D721Med (cell line): ENCODE results near the gene RBM22.

ENCODE experiments used
- DNase-seq: peaks from one replicate; pipeline ENCODE4 v3.0.0; 2011; ENCODE audit warnings: low spot score; ENCODE audit not compliant: insufficient read length
- FAIRE-seq: peaks from 2 replicates; lab custom pipeline; 2011; peaks lifted over from hg19 to GRCh38; lab: Jason Lieb, UNC
- CTCF ChIP-seq: IDR thresholded peaks from 2 replicates; pipeline ENCODE4 v1.5.1; 2012; ENCODE audit warnings: mild to moderate bottlenecking, control low read depth; ENCODE audit not compliant: insufficient read depth; ENCODE audit errors: missing control alignments

RBM22 gene

GRCh38 chr5:150651382-150651781 is 49.5 kb downstream of the RBM22 start:
- TF ChIP-seq CTCF: no peak
- DNase-seq (no peak), FAIRE-seq (no peak)

- no peak for FAIRE-seq
- no peak for TF ChIP-seq CTCF
Measured at GRCh38 chr5:150650021-150651006, 50.5 kb downstream of the RBM22 start.

GRCh38 chr5:150649108-150650020 is 51.5 kb downstream of the RBM22 start:
- FAIRE-seq: no peak
- DNase-seq: no peak
- TF ChIP-seq CTCF: no peak

More at GRCh38 chr5:150650021-150651006, 50.5 kb downstream of the RBM22 start:
- DNase-seq: no peak

GRCh38 chr5:150648294-150649107 is 52.4 kb downstream of the RBM22 start:
- DNase-seq (no peak), FAIRE-seq (no peak)
- no peak for TF ChIP-seq CTCF

GRCh38 chr5:150647275-150648251 is 53.3 kb downstream of the RBM22 start:
- DNase-seq: no peak
- TF ChIP-seq CTCF: no peak
- FAIRE-seq: no peak
